Kidney epithelial cell (primary cell): ENCODE results near the gene GAS7. TPM values are rescaled to one million over a fixed set of nuclear protein-coding genes. Genes with fewer than 3 reads are reported as not detected.

Experiments used
- DNase-seq: peaks from one replicate; pipeline ENCODE4 v3.0.0-alpha.2; 2010; ENCODE audit warnings: low read depth
- H3K27me3 ChIP-seq: 2 replicates; pipeline ENCODE4 v1.6.0; 2011; ENCODE audit warnings: low read length; ENCODE audit not compliant: control insufficient read depth, insufficient read depth
- H3K36me3 ChIP-seq: 2 replicates; pipeline ENCODE4 v1.5.1; 2011; ENCODE audit warnings: low read length; ENCODE audit not compliant: control insufficient read depth, insufficient read depth
- H3K4me3 ChIP-seq: 2 replicates; pipeline ENCODE4 v1.5.1; 2011; ENCODE audit warnings: low read depth, mild to moderate bottlenecking, control low read depth, low read length
- total RNA-seq: library from RNA; depleted of rRNA; stranded (reverse); fragments of >200 nt; gene quantifications from 2 replicates; pipeline ENCODE4 v1.2.3, GENCODE V29; 2015
- TF ChIP-seq, protein P1 (sequence below): IDR thresholded peaks from 2 replicates; pipeline ENCODE4 v1.5.1; 2011; ENCODE audit warnings: mild to moderate bottlenecking, moderate library complexity, low read length, control low read depth, inconsistent platforms; ENCODE audit not compliant: insufficient read depth, poor library complexity, severe bottlenecking

The GAS7 gene
- total RNA-seq, 1 donor from 2014 or later = 3.6 TPM

DNA sequence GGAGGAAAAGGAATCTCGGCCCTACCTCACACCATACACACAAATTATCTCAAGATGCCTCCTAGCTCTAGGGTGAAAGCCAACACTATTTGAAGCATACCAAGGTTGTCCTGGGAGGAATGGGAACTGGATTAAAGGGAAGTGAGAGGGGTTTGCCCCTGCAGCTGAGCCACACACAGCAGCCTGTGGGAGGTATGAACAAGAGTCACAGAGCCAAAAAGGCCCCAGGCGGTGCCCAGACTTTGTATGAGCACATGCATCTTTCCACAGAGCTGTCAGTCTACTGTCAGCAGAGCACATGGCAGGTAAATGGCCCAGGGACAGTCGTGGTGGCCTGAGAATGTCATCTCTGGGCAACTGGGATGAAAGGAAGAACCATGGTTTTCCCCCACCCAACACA lies 262.3 kb downstream of the GAS7 start:
- DNase-seq = no peak
- TF ChIP-seq, protein P1, sequence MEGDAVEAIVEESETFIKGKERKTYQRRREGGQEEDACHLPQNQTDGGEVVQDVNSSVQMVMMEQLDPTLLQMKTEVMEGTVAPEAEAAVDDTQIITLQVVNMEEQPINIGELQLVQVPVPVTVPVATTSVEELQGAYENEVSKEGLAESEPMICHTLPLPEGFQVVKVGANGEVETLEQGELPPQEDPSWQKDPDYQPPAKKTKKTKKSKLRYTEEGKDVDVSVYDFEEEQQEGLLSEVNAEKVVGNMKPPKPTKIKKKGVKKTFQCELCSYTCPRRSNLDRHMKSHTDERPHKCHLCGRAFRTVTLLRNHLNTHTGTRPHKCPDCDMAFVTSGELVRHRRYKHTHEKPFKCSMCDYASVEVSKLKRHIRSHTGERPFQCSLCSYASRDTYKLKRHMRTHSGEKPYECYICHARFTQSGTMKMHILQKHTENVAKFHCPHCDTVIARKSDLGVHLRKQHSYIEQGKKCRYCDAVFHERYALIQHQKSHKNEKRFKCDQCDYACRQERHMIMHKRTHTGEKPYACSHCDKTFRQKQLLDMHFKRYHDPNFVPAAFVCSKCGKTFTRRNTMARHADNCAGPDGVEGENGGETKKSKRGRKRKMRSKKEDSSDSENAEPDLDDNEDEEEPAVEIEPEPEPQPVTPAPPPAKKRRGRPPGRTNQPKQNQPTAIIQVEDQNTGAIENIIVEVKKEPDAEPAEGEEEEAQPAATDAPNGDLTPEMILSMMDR = no peak

DNA sequence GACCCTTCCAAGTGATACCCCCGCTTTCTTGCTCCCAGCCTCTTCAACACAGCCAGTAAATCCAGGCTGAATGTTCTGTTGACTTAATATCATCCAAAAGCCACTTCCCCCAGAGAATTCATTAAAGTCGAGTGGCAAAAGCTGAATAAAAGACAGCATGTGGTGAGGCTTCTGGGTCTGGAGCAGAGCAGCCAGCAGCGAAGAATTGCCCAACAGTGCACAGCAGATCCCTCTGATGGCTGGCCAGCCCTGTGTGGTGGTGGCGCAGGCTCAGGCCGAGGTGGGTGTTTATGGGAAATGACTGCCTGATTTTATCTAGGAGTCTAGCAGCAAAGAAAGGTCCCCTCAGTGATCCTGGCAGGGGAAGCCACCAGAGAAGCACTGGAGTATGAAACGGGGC lies 263.0 kb downstream of the GAS7 start:
- DNase-seq = no peak
- H3K36me3 ChIP-seq = no peaks in the 10 kb centered on the region
- no peaks in the 10 kb centered on the region for H3K27me3 ChIP-seq
- H3K4me3 ChIP-seq = no peak overlapping the region
- TF ChIP-seq, protein P1 = no peak

More for the DNA sequence above, 262.3 kb downstream of the GAS7 start:
- Histone ChIP-seq H3K4me3 (no peak overlapping the region), H3K36me3 (no peaks in the 10 kb centered on the region), H3K27me3 (no peaks in the 10 kb centered on the region)

DNA sequence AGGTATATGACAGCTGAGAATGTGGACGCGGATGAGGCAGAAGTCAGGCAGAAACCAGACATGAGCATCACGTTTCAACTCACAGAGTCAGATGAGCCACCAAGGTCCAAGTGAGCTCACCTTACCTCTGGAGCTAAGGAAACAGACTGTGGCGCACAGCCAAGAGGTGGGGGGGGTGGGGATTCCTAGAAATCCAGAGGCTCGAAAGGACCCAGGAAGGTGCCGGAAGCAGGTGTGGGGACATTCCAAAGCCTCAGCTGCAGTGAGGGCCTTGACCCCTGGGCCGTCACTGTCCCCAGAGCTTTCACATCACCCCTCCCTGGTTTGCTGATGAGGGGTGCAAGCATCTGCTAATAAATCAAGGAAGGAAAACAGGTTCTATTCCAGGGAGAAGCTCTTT lies 264.1 kb downstream of the GAS7 start:
- no peak for DNase-seq
- H3K36me3 ChIP-seq = no peaks in the 10 kb centered on the region
- H3K27me3 ChIP-seq = no peaks in the 10 kb centered on the region
- H3K4me3 ChIP-seq = no peak overlapping the region
- TF ChIP-seq, protein P1 = no peak

DNA sequence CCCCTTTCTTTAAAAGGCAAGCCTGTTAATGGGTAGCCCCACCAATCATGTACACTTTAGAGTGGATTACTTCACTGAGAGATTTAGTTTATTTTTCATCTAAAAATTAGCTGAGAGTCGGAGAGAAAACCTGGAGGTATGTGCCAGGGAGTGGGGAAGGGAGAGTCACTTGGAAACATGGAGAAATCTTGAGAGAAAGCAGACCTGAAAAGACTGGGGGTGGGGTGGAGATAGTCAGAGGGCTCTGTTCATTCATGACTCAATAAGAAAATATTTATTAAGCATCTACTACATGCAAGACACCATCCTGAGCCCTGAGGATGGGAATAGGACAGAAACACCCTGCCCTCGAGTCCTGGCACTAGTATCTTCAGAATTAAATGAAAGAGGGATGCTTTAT lies 265.9 kb downstream of the GAS7 start:
- no peak for DNase-seq
- Histone ChIP-seq H3K4me3 (no peak overlapping the region), H3K36me3 (no peaks in the 10 kb centered on the region), H3K27me3 (no peaks in the 10 kb centered on the region)
- TF ChIP-seq, protein P1 = no peak

DNA sequence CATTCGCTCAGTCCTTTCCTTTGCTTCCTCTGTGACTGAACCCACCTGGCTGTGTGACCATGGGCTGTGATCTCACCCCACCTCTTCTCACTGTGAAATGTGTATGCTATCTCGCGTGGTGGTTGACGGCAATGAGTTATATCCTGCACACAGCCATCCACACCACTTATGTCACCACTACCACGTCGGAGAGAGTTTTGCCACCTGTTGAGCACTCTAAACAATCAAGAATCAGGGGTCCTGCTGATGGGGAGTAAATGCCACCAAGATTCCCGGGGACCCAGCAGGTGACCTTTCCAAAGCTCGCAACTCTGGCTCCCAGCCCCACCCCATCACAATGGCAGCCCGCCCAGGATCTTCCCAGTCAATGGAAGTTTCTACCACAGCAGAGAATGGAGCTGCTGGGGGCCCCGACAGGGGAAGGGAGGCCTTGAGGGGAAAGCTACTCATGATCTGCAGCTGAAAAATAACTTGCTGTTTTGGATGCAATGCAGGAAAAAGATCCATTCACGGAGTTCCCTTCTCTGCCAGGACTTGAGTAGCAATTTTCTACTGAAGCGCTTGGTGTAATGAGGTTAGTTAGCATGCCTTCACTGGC lies 267.2 kb downstream of the GAS7 start:
- DNase-seq = no peak
- TF ChIP-seq, protein P1 = no peak
- Histone ChIP-seq H3K27me3 (no peaks in the 10 kb centered on the region), H3K36me3 (no peaks in the 10 kb centered on the region), H3K4me3 (no peak overlapping the region)

DNA sequence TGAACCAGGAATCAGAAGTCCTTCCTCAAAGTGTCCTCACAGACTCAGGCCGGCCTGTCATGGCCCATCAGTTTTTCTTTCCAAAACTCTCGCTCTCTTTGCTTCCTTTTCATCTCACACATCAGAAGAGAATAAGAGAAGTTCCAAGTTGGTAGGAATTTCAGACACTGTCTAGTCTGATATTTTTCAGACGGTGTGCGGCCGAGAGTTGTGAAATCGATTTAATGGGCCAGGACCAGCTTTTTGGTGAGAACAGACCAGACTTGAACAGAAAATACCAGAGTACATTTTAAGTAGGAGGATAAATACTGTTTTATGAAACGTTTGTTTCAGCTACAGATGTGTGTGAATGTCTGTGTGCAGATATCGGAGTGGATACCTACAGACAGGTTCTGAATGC lies 268.5 kb downstream of the GAS7 start:
- Histone ChIP-seq H3K4me3 (no peak overlapping the region), H3K36me3 (no peaks in the 10 kb centered on the region), H3K27me3 (no peaks in the 10 kb centered on the region)
- no peak for DNase-seq
- TF ChIP-seq, protein P1 = no peak
